ENCODE data around the gene ZNF607. TPM values are rescaled to one million over a fixed set of nuclear protein-coding genes. Genes with fewer than 3 reads are reported as not detected.

The ZNF607 gene
- total RNA-seq, 1 donor from 2014 or later, result 2.3 TPM

DNA sequence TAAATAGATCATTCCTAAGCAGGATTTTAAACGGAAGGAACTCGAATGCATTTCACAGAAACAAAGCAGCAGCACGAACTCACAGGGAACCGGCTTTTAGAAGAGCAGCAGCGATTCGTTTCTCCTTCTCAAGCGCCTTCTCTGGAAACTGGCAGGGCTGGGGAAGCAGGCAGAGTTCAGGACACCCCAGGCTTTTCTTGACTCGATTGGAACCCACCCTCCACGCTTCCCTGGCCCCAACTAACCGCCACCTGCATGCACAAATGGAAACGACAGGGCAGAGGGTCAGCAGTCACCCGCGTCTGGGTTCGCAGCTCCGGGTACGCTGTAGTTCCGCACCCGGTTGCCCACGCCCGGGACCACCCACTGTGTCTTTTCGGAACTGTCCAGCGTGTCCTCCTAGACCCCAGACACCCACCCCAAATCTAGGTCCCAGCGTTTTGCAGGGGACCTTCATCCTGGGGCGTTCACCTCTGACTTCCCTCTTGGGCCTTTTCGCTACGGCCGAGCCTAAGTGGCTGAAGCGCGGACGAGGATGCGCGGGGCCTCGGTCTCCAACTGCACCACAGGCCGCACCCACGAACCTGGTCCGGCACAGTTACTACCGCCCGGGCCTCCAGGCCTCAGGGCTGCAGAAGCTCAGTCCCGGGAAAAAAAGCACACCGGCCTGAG lies 64.8 kb downstream of the ZNF607 start:
- no peak for DNase-seq (ENCODE audit: extremely low read depth, low read depth, low spot score)

DNA sequence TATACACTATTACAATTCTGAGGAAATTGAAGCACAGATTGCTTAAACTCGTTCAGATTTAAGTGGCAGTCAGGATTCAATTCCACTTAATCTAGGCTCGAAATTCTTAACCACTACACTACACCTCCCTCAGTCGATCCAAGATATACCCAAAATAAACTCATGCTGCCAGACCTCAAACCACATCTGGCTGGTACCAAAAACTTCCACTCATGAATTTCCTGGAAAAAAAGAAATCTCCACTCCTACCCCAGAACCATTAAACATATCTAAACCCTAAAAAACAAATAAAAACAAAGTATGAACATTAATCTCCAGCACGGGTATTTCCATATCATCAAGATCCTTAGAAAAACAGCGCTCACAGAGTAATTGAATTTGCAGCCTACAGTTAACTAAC lies 65.4 kb downstream of the ZNF607 start:
- no peak for DNase-seq (ENCODE audit: extremely low read depth, low read depth, low spot score)

Other genes starting within 250 kb of the ZNF607 start
- 1.1 and 4.2 TPM in 2 replicates for gene ZNF793, start 212.8 kb downstream of the ZNF607 start, total RNA-seq
- gene ZNF571, start 125.0 kb downstream of the ZNF607 start, total RNA-seq, result 1.5 and 2.0 TPM in 2 replicates
- 0.18 and 0.34 TPM in 2 replicates for gene ZNF540, start 124.9 kb downstream of the ZNF607 start, total RNA-seq
- 6.8 and 17.8 TPM in 2 replicates for gene ZFP30, start 64.3 kb downstream of the ZNF607 start, total RNA-seq
- 3.4 and 8.0 TPM in 2 replicates for gene ZNF573, start 59.8 kb upstream of the ZNF607 start, total RNA-seq
- gene WDR87, start 186.8 kb upstream of the ZNF607 start, total RNA-seq, result not detected in 2 replicates
- gene SIPA1L3, start 187.4 kb upstream of the ZNF607 start, total RNA-seq, result 36.7 and 64.8 TPM in 2 replicates